Measurements from ENCODE around the gene POC1B.

DNA sequence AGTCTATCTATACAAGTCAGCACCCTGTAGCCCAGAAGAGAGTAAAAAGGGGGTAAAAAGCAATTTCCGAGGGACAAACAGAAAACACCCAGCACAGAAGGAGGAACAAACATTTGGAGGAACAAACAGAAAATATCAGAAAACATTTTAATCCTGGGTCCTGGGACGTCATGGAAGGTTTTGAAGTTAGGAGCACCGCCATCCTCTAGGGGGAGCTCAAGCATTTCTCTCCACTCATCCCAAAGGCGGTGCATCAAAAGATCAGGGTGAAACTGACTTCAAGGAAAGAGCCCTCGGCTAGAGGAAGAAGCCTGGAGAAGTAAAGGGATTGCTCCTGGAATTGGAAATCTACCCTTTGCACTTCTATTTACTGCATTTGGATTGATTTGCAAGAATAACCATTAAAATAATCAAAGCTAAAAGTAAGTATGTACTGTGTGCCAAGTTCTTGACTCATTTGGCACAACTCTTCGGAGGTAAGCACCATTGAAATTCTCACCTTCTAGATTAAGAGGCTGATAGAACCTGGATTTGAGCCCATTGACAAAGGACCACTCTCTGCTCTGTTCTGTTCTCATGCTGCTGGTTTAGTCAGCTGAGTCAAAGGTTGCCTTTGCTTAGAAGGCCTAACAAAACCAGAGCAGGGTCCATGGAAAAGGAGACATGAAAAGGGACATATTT, 17.2 kb upstream of the POC1B start:
- TF ChIP-seq CTCF (IDR thresholded peaks at IDR 0.05; ENCODE audit: low read length): peak; percentile 90
- TF ChIP-seq EZH2 (IDR thresholded peaks at IDR 0.05; ENCODE audit: borderline replicate concordance, low read length): no peak

Measured in OCI-LY1 (cell line).